UCSD-AML1 (cell line): Measurements from ENCODE around the gene LRIF1.
"Not testable (repeated sequence)": the region's sequence is repeated elsewhere in the genome, so short reads cannot be mapped to it uniquely, and the experiment has no call there.

Experiments
- DNase-seq: peaks from one replicate; lab custom pipeline; 2025; ENCODE audit not compliant: unreplicated experiment; lab: John Stamatoyannopoulos, UW

The LRIF1 gene

GRCh38 chr1:110963691-110964454 lies at the start of gene LRIF1:
LRIF1 (minus strand) TSS chr1:110963922; CDS start chr1:110963688, 234 bp downstream.
- peak; percentile 100 for DNase-seq

- no peak for DNase-seq
Observed at GRCh38 chr1:111008031-111008430, 44.3 kb upstream of the LRIF1 start.

- no peak for DNase-seq
Observed at GRCh38 chr1:111006556-111006955, 42.8 kb upstream of the LRIF1 start.

GRCh38 chr1:110999607-111000006 lies 35.9 kb upstream of the LRIF1 start:
- not testable (repeated sequence) for DNase-seq

GRCh38 chr1:110992329-110992728 lies 28.6 kb upstream of the LRIF1 start:
- DNase-seq, result not testable (repeated sequence)

GRCh38 chr1:110991295-110991694 lies 27.6 kb upstream of the LRIF1 start:
- not testable (repeated sequence) for DNase-seq

- no peak for DNase-seq
Observed at GRCh38 chr1:110990541-110990940, 26.8 kb upstream of the LRIF1 start.

GRCh38 chr1:110986407-110986891 lies 22.7 kb upstream of the LRIF1 start:
- no peak for DNase-seq

GRCh38 chr1:110982320-110982719 lies 18.6 kb upstream of the LRIF1 start:
- DNase-seq, result no peak

GRCh38 chr1:110979154-110979553 lies 15.4 kb upstream of the LRIF1 start:
- DNase-seq, result no peak

GRCh38 chr1:110976089-110976488 lies 12.4 kb upstream of the LRIF1 start:
- no peak for DNase-seq

GRCh38 chr1:110975265-110975664 lies 11.5 kb upstream of the LRIF1 start:
- no peak for DNase-seq

GRCh38 chr1:110967256-110967655 lies 3.5 kb upstream of the LRIF1 start:
- DNase-seq, result no peak

- DNase-seq, result no peak
Observed at GRCh38 chr1:110964455-110964903, 757 bp upstream of the LRIF1 start.

- peak; percentile 81 for DNase-seq
Observed at GRCh38 chr1:110962892-110963690, 631 bp downstream of the LRIF1 start.

GRCh38 chr1:110961902-110962301 lies 1.8 kb downstream of the LRIF1 start:
- no peak for DNase-seq

- DNase-seq, result no peak
Observed at GRCh38 chr1:110960777-110961420, 2.8 kb downstream of the LRIF1 start.

GRCh38 chr1:110957798-110958197 lies 5.9 kb downstream of the LRIF1 start:
- DNase-seq, result no peak

GRCh38 chr1:110956586-110956985 lies 7.1 kb downstream of the LRIF1 start:
- DNase-seq, result no peak

- DNase-seq, result no peak
Observed at GRCh38 chr1:110953031-110953430, 10.7 kb downstream of the LRIF1 start.

GRCh38 chr1:110952031-110952430 lies 11.7 kb downstream of the LRIF1 start:
- no peak for DNase-seq
